EH (cell line): ENCODE results near the gene CEP192.

Experiments used
- DNase-seq: peaks from one replicate; pipeline ENCODE4 v3.0.0-alpha.2; 2015; ENCODE audit warnings: low read depth

CEP192 gene

GRCh38 chr18:13145636-13146190 is 154.6 kb downstream of the CEP192 start:
- DNase-seq: no peak

- DNase-seq: no peak
Observed at GRCh38 chr18:13147130-13147529, 156.0 kb downstream of the CEP192 start.

- DNase-seq: no peak
Observed at GRCh38 chr18:13151656-13152055, 160.5 kb downstream of the CEP192 start.

GRCh38 chr18:13158428-13158827 is 167.3 kb downstream of the CEP192 start:
- DNase-seq: no peak

GRCh38 chr18:13159579-13159978 is 168.4 kb downstream of the CEP192 start:
- DNase-seq: peak; percentile 73

GRCh38 chr18:13161276-13161899 is 170.2 kb downstream of the CEP192 start:
- no peak for DNase-seq

- DNase-seq: peak; percentile 46
Observed at GRCh38 chr18:13163167-13163927, 172.2 kb downstream of the CEP192 start.

- no peak for DNase-seq
Observed at GRCh38 chr18:13164406-13164805, 173.2 kb downstream of the CEP192 start.

GRCh38 chr18:13165636-13166423 is 174.7 kb downstream of the CEP192 start:
- DNase-seq: no peak

GRCh38 chr18:13173578-13174145 is 182.5 kb downstream of the CEP192 start:
- DNase-seq: no peak
